Stimulated activated naive CD8-positive, alpha-beta T cell treated with anti-CD3 and anti-CD28 coated beads, Interleukin-15, Interleukin-2, amounts not matched to agents 100 U/mL and 50 U/mL, for 24 hours (primary cell): ENCODE measurements around the gene ZFHX3.

Source experiments
- ATAC-seq: fragments of 150-1000 bp; cut with Tn5 transposase; one replicate; pipeline ENCODE4 v1.10.0; 2021
- DNase-seq: peaks from one replicate; pipeline ENCODE4 v3.0.0; 2021

The ZFHX3 gene

GRCh38 chr16:72901000-72901627, 146.8 kb downstream of the ZFHX3 start:
- ATAC-seq (no peak), DNase-seq (no peak)

- ATAC-seq (no peak), DNase-seq (no peak)
These were observed 149.6 kb downstream of the ZFHX3 start for GRCh38 chr16:72898216-72898825.

- no peak for DNase-seq
- no peak for ATAC-seq
These were observed 150.2 kb downstream of the ZFHX3 start for GRCh38 chr16:72897707-72898106.

- ATAC-seq (no peak), DNase-seq (no peak)
These were observed 151.3 kb downstream of the ZFHX3 start for GRCh38 chr16:72896485-72897118.

GRCh38 chr16:72895951-72896350, 152.0 kb downstream of the ZFHX3 start:
- DNase-seq (no peak), ATAC-seq (no peak)

- DNase-seq: no peak
- no peak for ATAC-seq
These were observed 153.4 kb downstream of the ZFHX3 start for GRCh38 chr16:72894293-72895151.

- no peak for ATAC-seq
- DNase-seq: no peak
These were observed 156.4 kb downstream of the ZFHX3 start for GRCh38 chr16:72891291-72892227.

GRCh38 chr16:72890587-72890986, 157.3 kb downstream of the ZFHX3 start:
- DNase-seq (no peak), ATAC-seq (no peak)

GRCh38 chr16:72889616-72890582, 158.0 kb downstream of the ZFHX3 start:
- ATAC-seq: no peak
- DNase-seq: no peak

GRCh38 chr16:72887537-72887936, 160.4 kb downstream of the ZFHX3 start:
- no peak for DNase-seq
- ATAC-seq: no peak

- no peak for ATAC-seq
- DNase-seq: no peak
These were observed 161.5 kb downstream of the ZFHX3 start for GRCh38 chr16:72886346-72886974.

GRCh38 chr16:72884573-72884972, 163.4 kb downstream of the ZFHX3 start:
- DNase-seq (no peak), ATAC-seq (no peak)

- DNase-seq (no peak), ATAC-seq (peak; percentile 67)
These were observed 163.9 kb downstream of the ZFHX3 start for GRCh38 chr16:72884037-72884436.

GRCh38 chr16:72879846-72880245, 168.1 kb downstream of the ZFHX3 start:
- ATAC-seq (no peak), DNase-seq (no peak)

GRCh38 chr16:72878301-72879269, 169.3 kb downstream of the ZFHX3 start:
- no peak for ATAC-seq
- DNase-seq: no peak

- ATAC-seq (peak; percentile 72), DNase-seq (peak; percentile 5)
These were observed 170.4 kb downstream of the ZFHX3 start for GRCh38 chr16:72877374-72878028.

- DNase-seq (no peak), ATAC-seq (no peak)
These were observed 171.0 kb downstream of the ZFHX3 start for GRCh38 chr16:72876981-72877373.

GRCh38 chr16:72876221-72876620, 171.7 kb downstream of the ZFHX3 start:
- ATAC-seq (peak; percentile 46), DNase-seq (peak; percentile 41)
